ENCODE results near the gene WDR26.

The WDR26 gene

DNA sequence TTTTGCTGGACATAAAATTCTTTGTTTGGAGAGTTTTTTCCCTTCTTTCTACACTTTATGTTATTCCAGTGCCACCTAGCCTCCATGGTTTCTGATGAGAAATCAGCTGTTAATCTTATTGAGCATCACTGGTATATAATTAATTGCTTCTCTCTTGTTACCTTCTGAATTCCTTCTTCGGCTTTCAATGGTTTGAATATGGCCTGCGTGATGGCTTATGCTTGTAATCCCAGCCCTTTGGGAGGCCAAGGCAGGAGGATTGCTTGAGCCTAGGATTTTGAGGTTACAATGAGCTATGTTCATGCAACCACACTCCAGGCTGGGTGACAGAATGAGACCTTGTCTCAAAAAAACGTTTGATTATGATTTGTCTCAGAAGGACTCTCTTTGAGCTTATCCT lies 90.9 kb downstream of the WDR26 start:
- DNase-seq: no peak

- DNase-seq: peak; percentile 25
Observed at GRCh38 chr1:224340453-224341384, 93.9 kb downstream of the WDR26 start.

GRCh38 chr1:224339442-224340033 lies 95.1 kb downstream of the WDR26 start:
- no peak for DNase-seq

DNA sequence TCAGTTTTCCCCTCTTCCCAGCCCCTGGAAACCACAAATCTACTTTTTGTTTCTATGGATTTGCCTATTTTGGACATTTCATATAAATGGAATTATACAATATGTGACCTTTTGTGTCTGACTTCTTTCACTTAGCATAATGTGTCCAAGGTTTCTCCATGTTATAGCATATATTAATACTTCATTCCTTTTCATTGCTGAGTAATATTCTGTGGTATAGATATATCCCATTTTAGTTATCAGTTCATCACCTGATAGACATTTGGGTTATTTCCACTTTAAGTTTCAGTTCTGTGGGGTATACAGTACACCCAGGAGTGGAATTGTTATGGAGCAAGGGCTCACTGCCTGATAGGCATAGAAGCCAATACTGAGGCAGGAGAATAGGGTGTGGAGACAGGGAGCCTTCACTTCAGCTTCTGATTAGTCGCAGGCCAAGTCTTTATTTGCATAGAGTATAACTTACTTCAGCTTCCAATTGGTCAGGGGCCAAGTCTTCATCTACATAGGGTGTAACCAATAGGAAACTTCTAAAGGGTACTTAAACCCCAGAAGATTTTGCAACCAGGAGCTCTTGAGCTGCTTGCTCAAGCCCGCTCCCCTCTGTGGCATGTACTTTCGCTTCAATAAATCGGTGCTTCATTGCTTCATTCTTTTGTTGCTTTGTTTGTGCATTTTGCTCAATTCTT lies 96.3 kb downstream of the WDR26 start:
- DNase-seq: no peak

All from CD4-positive, alpha-beta T cell treated with Interferon gamma for 1 hour (primary cell).